ENCODE results near the gene TRRAP.

The TRRAP gene

DNA sequence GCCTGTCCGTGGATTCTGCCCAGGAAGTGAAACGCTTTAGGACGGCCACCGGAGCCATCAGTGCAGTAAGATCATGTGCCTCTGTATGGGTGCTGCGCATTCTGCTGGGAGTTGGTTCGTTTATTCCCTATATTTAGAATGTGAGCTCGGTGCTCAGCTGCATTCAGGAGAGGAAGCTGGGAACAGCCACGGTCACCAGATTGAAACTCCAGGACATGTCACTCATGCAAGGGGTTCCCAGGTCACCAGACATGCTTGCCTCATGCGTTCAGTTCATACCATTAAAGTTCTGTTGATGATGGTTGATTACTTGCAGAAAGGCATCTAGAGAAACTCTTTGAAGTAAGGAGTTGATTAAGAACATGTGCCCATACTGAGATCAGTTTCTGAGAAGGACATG lies 78.1 kb downstream of the TRRAP start:
- DNase-seq, result no peak

DNA sequence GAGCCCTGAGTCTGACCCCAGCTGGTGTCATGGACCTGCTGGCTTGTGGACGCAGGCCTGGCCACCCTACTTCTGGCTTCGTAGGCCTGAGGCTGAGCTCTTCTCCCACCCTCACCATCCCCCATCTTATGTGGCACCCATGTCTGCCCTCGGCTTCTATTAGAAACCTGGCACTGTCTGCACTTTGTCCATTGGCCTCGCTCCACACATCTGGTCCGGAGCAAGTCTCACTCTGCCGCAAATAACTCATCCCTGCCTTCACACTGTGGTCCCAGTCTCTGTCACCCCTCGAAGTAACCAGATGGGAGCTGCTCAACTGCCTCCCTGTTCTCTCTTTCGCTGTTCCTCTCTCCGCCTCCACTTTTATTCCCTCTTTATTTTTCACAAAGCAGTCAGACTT lies 78.6 kb downstream of the TRRAP start:
- no peak for DNase-seq

DNA sequence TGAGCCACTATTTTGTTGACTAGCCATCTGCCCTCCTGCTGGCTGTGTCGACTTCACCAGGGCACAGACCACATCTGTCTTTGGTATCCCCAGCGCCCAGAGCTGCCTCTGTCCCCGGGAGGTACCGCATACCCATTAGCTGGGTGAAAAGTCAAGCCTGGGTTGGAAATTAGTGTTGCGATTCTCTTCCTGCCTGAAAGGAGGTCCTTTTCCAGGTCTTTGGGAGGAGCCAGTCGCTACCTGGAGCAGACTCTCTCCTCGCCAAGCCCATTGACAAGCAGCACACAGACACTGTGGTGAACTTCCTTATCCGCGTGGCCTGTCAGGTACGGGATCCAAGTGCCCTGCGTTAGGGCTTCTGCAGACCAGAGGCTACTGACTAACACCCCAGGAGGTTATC lies 79.4 kb downstream of the TRRAP start:
- no peak for DNase-seq

DNA sequence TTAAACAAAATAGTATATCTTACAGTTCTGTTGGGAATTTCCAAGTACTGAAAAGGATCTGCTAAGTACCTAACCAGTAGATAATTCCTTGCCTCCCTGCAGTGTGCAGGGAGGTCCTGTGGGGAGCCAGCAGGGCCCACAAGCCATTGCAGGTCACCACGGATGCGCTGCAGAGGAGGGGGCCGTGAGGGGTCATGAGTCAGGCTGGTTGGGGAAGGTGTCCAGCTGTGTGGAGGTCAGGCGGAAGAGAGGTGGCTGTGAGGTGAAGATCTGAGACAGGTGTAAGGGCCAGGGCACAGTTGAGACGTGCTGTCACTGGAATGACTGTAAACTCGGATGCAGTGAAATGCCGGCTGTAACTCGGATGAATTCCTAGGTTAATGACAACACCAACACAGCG lies 80.6 kb downstream of the TRRAP start:
- DNase-seq, result no peak

DNA sequence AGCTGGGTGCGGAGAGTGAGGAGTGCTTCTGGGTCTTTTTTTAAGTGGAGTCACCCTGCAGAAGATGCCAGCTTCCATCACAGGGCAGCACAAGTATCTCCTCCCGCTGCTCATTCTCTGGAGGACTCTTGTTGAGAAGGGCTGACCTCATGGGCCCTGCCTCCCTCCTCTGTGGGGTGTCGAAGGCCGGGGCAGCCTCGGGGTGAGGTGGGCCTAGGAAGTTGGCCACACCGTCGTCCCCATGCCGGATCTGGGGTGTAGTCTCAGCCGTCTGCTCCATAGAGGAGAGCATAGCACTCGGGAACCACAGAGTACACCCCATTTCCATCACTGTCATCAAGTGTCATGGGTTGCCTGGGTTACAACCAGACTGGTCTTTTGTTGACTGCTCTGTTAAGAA lies 85.0 kb downstream of the TRRAP start:
- DNase-seq, result no peak

DNA sequence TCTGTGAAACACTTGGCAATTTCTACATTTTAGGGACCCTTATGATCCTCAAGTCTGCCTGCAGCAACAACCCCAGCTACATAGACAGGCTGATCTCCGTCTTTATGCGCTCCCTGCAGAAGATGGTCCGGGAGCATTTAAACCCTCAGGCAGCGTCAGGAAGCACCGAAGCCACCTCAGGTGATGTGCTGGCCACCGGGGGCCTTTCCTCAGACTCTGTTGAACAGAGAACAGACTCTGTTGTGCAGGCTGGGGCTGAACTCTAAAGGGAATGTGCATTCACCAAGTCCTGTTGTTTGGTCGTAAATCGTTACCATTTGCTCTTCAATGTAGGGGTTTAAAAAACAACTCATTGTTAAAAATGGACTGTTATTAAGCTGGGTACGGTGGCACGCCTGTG lies 86.3 kb downstream of the TRRAP start:
- no peak for DNase-seq

DNA sequence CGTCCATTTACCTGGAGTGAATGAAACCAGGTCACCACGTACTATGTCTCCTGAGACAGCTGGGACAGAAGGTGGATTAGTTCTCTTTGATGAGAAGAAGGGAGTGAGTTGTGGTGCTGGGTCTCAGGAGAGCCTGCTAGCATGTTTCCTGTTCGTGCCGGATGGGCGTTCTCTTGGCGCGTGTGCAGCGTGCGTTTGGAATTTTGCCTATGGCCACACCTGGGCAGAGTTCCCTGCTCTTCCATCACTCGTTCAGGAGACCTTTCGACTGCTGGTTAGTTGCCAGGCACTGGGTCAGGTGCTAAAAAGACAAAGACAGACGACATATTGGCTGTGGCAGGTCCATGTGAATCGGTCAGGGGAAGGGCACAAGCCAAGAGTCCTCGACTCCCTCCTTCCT lies 90.3 kb downstream of the TRRAP start:
- DNase-seq, result no peak

DNA sequence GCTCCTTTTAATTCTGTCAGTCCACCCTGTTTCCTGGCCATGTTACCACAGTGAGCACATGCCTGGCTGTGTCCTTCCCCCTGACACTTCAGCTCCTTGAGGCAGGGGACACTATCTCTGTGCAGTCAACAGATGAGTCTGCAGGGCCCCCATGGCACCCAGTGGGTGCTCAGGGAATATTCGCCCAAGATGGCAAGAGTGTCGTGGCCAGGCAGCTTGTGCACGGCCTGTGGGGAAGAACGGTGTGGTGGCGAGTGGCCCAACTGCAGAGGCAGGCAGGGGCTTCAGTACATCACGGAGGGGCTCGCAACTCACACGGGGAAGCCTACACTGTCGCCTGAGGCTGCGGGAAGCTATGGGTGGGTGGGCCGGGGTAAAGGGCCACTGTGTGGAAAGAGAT lies 91.1 kb downstream of the TRRAP start:
- DNase-seq, result no peak

DNA sequence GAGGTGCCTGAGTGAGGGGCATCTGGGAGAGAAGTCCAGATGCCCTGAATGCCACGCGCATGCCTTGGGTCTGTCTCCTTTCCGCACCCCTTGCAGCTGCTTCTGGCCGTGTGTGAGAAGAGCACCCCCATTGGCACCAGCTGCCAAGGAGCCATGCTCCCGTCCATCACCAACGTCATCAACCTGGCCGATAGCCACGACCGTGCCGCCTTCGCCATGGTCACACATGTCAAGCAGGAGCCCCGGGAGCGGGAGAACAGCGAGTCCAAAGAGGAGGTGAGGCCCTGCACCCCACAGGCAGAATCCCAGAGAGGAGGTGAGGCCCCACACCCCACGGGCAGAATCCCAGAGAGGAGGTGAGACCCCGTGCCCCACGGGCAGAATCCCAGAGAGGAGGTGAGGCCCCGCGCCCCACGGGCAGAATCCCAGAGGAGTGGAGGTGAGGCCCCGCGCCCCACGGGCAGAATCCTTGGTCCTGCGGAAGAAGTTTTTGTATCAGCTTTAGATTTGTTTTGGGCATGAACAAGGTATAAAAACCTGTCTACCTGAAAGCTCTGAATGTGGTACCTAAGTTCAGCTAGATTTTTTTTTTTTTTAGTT lies 91.8 kb downstream of the TRRAP start:
- no peak for DNase-seq

DNA sequence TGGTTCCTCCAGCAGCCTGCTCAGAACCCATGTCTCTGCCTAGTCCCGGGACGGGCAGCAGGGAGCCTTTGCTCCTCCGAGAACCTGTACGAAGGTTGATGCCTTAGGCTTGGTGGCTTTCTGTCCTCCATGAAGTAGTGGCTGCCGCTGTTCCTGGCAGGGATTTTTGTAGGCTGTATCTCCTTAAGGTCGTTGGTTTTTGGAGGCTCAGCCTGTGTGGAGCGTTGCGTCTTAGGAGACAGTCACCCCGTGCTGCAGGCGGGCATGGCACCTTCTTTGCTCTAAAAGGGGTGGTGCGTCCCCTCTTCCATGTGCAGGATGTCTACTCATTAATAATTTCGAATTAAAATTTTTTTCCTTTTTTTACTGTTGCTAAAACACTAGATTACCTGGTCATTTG lies 92.5 kb downstream of the TRRAP start:
- no peak for DNase-seq

DNA sequence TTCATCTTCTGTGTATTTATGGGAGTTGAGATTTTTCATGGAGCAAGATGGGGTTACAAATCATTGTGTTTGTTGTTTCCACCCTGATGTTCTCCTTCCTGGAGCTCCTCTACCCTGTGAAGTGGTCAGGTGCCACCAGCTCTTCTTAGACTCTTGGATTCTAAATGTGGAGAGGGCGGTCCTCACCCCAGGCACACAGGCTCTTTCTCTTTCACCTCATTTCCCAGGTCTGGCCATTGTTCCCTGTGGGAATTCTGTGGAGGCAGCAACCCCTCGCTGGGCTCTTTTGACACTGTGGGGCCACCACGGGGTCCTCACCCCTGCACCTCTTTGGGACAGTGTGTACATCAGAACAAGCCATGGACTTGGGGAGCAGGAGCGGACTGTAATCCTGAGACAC lies 95.9 kb downstream of the TRRAP start:
- no peak for DNase-seq

DNA sequence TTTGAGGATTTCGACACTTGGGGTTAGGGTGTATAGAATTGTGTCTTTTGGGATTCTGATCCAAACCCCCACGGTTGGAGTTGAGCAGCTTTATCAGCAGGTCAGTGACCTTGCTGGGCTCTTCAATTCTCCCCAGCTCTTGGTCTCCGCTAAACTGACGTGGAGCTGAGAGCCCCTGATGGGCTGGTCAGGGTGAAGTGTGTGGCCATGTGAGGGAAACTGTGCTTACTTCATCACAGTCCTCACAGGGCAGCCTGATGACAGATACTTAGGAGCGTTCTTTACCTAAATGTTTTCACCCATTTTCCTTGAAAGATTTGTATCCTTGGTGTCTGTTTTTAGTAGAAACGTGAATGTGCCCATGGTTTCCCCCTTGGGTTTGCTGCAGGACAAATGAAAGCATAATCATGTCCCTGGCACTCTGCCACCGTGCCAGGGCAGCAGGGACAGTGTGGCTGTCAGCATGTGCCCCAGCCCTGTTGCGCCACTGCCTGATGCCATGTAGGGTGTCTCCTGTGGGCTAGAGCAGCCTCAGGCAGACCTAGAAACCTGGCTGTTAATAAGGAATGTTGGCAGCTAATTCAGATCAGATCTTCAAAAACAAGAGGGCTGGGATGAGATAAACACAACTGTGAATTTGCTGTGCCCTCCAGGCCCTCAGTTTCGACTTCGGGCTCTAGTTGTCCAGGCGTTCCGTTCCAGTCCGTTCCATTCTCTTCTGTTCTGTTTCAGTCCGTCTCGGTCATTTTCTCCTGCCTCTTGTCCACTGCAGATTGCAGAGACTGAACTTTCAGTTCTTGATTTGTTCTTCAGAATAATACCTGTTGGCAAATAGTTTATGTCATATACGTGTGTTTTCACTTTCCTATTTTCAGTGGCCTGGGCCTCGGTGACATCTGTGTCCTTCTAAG lies 96.8 kb downstream of the TRRAP start:
- DNase-seq, result no peak

DNA sequence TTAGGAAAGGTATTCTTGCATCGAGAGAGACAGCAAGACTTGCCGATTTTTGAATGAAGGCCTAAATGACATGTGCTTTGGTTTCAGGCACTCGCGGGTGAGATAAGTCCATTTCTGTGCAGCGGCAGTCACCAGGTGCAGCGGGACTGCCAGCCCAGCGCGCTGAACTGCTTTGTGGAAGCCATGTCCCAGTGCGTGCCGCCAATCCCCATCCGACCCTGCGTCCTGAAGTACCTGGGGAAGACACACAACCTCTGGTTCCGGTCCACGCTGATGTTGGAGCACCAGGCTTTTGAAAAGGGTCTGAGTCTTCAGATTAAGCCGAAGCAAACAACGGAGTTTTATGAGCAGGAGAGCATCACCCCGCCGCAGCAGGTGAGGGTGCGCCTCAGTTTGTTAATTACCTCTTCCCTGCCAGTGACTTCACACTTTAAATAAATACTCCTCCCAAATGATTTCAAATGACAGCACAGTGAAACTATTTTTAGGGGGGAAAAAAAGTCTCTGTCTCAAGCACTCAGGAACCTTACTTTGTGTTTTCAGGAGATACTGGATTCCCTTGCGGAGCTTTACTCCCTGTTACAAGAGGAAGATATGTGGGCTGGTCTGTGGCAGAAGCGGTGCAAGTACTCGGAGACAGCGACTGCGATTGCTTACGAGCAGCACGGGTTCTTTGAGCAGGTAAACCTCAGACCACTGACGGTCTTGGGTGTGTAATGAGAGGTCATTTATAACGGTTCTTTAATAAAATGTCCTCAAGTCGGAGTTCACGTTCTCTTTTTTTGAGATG lies 98.3 kb downstream of the TRRAP start:
- DNase-seq, result no peak

DNA sequence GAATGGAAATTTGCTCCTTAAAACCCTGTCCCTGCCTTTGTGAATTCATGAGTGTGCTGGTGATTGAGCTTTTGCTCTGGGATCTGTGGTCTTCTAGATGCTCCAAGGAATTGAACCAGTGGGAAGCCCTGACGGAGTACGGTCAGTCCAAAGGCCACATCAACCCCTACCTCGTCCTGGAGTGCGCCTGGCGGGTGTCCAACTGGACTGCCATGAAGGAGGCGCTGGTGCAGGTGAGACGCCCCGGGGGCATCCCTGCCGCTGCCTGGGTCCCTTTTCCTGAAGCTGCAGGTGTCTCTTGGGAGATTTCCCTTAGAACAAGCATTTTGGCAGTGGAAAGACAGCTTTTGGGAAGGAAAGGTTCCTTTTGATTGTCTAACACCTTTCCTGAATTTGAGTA lies 100.3 kb downstream of the TRRAP start:
- no peak for DNase-seq

DNA sequence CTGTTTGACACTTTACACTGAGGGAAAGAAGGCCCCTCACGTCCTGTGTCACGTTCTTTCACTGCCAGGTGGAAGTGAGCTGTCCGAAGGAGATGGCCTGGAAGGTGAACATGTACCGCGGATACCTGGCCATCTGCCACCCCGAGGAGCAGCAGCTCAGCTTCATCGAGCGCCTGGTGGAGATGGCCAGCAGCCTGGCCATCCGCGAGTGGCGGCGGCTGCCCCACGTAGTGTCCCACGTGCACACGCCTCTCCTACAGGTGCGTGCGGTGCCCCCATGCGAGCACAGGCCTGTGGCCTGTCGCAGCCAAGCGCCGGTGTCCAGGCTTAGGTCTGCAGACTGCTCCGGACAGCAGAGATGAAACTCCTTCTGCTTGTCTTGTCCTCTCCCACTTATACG lies 103.4 kb downstream of the TRRAP start:
- DNase-seq, result no peak

DNA sequence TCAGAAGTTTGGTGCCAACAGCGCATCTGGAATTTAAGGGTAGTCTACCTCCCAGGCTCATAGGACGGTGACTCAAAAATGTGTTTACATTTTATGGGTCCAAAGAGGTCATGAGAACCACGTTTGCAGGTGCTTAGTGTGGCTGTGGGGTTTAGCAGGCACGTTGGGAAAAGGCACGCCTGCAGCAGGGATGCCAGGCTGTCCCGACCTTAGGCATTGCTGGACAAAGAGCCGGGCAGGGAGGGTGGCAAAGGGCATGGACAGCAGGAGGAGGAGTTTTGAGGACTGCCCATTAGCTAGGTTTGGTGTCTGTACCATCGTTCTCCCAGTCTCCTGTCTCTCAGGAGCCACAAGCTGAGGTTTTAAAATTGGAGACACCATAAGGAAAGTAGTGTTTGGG lies 104.4 kb downstream of the TRRAP start:
- DNase-seq, result no peak

DNA sequence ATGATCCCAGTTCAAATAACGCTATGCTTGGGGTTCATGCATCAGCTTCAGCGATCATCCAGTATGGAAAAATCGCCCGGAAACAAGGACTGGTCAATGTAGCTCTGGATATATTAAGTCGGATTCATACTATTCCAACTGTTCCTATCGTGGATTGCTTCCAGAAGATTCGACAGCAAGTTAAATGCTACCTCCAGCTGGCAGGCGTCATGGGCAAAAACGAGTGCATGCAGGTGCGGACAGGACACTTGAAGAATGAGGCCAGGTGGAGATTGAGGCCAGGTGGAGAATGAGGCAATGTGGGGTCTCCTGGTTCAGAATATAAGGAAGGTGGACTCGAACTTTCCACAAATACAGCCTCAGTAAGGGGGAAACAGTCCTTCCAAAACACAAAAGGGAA lies 105.8 kb downstream of the TRRAP start:
- DNase-seq, result no peak

DNA sequence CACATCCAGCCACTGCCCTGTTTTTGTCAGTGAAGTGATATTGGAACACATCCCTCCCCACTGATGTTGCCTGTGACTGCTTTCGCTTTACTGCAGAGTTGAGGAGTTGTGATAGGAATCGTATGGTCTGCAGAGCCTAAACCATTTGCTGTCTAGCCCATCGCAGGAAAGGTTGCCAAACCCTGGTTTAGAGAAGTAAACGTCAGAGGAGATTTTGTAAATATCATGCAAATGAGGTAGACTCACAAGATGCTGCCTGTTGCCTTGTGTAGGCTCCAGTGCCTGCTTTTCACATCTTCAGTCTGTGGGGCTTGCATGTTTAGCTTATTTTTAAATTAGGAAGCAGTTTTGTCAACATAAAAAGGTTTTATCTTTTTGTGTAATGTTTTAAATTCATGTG lies 107.1 kb downstream of the TRRAP start:
- DNase-seq, result no peak

DNA sequence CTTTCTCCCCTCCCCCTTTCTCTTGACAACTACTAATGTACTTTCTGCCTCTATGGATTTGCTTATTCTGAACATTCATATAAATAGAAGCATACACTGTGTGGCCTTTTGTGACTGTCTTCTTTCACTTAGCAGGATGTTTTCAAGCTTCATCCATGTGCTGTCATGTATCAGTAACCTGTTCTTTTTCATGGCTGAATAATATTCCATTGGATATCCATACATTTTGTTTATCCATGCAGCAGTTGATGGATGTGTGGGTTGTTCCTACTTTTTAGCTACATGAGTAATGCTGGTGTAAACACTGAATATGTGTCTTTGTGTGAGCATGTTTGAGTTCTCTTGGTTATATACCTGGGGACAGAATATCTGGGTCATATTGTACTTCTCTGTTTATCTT lies 107.6 kb downstream of the TRRAP start:
- DNase-seq, result no peak

DNA sequence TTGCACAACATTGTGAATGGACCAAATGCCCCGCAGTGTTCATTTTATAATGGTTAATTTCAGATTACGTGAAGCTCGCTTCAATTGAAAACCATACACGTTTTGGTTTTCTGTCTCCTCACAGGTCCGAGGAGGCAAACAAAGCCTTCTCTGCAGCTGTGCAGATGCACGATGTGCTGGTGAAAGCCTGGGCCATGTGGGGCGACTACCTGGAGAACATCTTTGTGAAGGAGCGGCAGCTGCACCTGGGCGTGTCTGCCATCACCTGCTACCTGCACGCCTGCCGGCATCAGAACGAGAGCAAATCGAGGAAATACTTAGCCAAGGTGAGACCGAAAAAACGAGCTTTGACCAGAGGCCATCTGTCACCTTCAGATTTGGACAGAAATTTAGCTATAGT lies 110.3 kb downstream of the TRRAP start:
- no peak for DNase-seq

DNA sequence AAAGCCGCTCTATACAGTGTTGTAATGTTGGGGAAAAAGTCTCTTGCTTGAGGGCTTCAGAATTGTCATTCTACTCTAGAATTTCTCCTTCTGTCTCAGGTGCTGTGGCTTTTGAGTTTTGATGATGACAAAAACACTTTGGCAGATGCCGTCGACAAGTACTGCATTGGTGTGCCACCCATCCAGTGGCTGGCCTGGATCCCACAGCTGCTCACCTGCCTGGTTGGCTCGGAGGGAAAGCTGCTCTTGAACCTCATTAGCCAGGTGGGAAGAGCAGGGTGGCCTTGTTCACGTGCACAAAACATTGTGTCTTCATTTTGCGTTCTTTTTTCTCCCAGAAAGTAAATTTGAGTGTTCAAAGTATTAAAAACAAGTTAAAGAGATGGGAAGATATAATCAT lies 112.0 kb downstream of the TRRAP start:
- DNase-seq, result no peak

DNA sequence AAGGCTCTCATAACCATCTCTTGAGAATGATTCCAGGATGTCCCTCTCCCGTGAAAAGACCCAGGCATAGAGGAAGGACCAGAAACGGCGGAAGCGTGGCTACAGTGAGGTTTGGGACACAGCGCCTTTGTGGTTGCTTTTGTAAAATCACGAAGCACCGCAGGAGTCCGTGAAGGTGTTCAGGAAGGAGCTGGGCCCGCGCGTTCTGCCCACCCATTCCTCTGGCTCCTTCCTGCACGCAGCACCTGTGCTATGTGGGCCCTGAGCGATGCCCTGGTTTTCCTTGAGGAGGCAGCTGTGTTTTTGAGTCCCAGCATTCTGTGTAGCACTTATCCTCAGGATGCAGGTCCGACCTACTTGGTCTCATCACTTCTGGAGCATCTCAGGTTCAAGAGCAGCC lies 112.8 kb downstream of the TRRAP start:
- DNase-seq, result no peak

DNA sequence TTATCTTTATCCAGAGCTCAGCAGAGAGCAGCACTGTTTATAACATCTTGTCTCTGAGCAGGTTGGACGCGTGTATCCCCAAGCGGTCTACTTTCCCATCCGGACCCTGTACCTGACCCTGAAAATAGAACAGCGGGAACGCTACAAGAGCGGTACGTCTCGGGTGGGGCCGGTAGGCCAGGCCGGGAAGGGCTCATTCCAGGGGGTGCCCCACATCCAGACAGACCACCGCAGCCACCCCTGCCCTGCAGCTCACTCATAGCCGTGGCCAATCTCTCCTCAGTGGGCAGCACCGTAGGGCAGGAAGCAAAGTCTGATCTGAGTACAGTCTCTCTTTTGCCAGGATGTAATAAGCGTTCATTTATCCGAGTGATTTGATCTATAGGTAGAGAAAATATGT lies 113.7 kb downstream of the TRRAP start:
- DNase-seq, result no peak
